Activated T-cell treated with anti-CD3 and anti-CD28 coated beads, Interleukin-2, amount 50 U/mL, for 24 hours (primary cell): ENCODE data around the gene NFIC.

Experiments used
- DNase-seq: peaks from one replicate; pipeline ENCODE4 v3.0.0-alpha.2; 2020
- H3K27ac Mint-ChIP-seq: 2 replicates; pipeline ENCODE4 v1.8.0; 2020; ENCODE audit warnings: mild to moderate bottlenecking, mixed read lengths
- H3K27me3 Mint-ChIP-seq: 2 replicates; pipeline ENCODE4 v1.8.0; 2020; ENCODE audit warnings: mixed read lengths
- H3K36me3 Mint-ChIP-seq: 2 replicates; pipeline ENCODE4 v1.8.0; 2020; ENCODE audit warnings: low read depth, mixed read lengths
- H3K4me1 Mint-ChIP-seq: 2 replicates; pipeline ENCODE4 v1.8.0; 2020; ENCODE audit warnings: low read depth, mixed read lengths
- H3K4me3 Mint-ChIP-seq: 2 replicates; pipeline ENCODE4 v1.8.0; 2020; ENCODE audit warnings: mild to moderate bottlenecking, moderate library complexity, mixed read lengths
- H3K9me3 Mint-ChIP-seq: 2 replicates; pipeline ENCODE4 v1.8.0; 2020; ENCODE audit warnings: mixed read lengths

The NFIC gene

GRCh38 chr19:3483226-3483628, 116.8 kb downstream of the NFIC start, which contains the start of gene SMIM44:
TSS of gene SMIM44 (minus strand) at chr19:3483441. CDS start at chr19:3483403, 38 bp downstream.
- Mint-ChIP-seq H3K9me3 (no peaks in the 10 kb centered on the region), H3K27me3 (no peaks in the 10 kb centered on the region), H3K4me1 (peaks cover 8% of the 10 kb centered on the region), H3K4me3 (no peak within 1 kb of the TSS), H3K27ac (no peak within 1 kb of the TSS), H3K36me3 (no peaks in the 10 kb centered on the region)
- DNase-seq = no peak

GRCh38 chr19:3491396-3492119, 125.2 kb downstream of the NFIC start:
- no peak for DNase-seq
- H3K27ac Mint-ChIP-seq = no peak overlapping the region
- no peaks in the 10 kb centered on the region for H3K9me3 Mint-ChIP-seq
- H3K4me1 Mint-ChIP-seq = peaks cover 13% of the 10 kb centered on the region
- no peak overlapping the region for H3K4me3 Mint-ChIP-seq
- no peaks in the 10 kb centered on the region for H3K27me3 Mint-ChIP-seq
- peaks cover 57% of the 10 kb centered on the region for H3K36me3 Mint-ChIP-seq

DNA sequence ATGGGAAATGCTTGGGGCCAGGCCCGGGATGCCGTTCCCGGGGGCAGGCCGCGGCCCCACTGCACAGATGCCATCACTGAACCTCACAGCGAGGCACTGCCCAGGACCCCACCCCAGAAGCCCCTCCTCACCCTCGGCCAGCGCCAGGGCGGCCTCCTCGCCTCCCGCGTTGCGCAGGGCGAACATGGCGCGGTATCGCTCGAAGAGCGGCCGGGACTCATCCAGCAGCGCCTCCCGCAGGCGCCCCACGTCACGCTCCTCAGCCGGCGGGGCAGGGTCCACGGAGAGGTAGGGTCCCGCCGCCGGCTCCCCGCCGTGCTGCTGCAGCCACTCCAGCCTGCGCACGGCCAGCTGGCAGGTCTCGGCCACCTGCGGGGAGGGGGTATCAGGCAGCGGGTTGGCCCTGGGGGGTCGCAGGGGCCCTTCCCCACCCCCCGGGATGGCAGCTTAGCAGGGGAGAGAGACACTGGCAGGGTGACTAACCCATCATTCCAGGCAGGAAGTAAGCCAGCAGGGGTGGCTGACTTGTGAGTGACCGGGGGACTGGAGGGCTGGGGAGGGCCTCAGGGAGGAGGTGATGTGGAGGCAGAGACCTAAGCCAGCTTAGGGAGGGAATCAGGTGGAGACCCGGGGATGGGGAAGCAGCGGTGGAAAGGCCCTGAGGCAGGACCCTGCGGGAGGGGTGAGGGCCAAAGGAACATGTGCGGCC, 125.9 kb downstream of the NFIC start:
- Mint-ChIP-seq H3K4me1 (peaks cover 13% of the 10 kb centered on the region), H3K27ac (no peak overlapping the region), H3K4me3 (no peak overlapping the region), H3K36me3 (peaks cover 64% of the 10 kb centered on the region), H3K27me3 (no peaks in the 10 kb centered on the region), H3K9me3 (no peaks in the 10 kb centered on the region)
- no peak for DNase-seq

DNA sequence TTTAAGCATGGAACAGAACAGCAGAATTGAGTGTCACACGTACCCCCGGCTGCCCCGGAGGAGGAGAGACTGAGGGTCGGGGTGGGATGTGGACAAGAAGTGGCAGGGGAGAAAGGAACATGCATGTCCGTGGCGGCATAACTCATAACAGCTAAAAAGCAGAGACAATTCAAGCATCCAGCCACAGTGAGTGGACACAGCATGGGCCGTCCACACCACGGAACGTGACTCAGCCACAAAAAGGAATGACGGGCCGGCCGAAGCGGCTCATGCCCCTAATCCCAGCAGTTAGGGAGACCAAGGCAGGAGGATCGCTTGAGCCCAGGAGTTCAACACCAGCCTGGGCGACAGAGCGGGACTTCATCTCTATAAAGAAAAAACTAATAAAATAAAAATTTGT, 126.5 kb downstream of the NFIC start:
- no peak for DNase-seq
- Mint-ChIP-seq H3K4me1 (peaks cover 15% of the 10 kb centered on the region), H3K27me3 (no peaks in the 10 kb centered on the region), H3K36me3 (peaks cover 70% of the 10 kb centered on the region), H3K9me3 (no peaks in the 10 kb centered on the region), H3K27ac (no peak overlapping the region), H3K4me3 (no peak overlapping the region)

- Mint-ChIP-seq H3K27ac (no peak overlapping the region), H3K4me1 (peaks cover 17% of the 10 kb centered on the region), H3K36me3 (peaks cover 74% of the 10 kb centered on the region), H3K4me3 (no peak overlapping the region), H3K27me3 (no peaks in the 10 kb centered on the region), H3K9me3 (no peaks in the 10 kb centered on the region)
- no peak for DNase-seq
Observed at GRCh38 chr19:3493651-3494050, 127.3 kb downstream of the NFIC start.

GRCh38 chr19:3494051-3494450, 127.7 kb downstream of the NFIC start:
- Mint-ChIP-seq H3K27me3 (no peaks in the 10 kb centered on the region), H3K4me3 (peak overlapping the region; percentile 32), H3K4me1 (peaks cover 18% of the 10 kb centered on the region), H3K9me3 (no peaks in the 10 kb centered on the region), H3K36me3 (peaks cover 75% of the 10 kb centered on the region), H3K27ac (peak overlapping the region; percentile 70)
- peak; percentile 56 for DNase-seq

- Mint-ChIP-seq H3K27ac (peak overlapping the region; percentile 70), H3K36me3 (peaks cover 75% of the 10 kb centered on the region), H3K27me3 (no peaks in the 10 kb centered on the region), H3K4me3 (peak overlapping the region; percentile 32), H3K4me1 (peaks cover 21% of the 10 kb centered on the region), H3K9me3 (no peaks in the 10 kb centered on the region)
- DNase-seq = peak; percentile 68
Observed at GRCh38 chr19:3494559-3494958, 128.2 kb downstream of the NFIC start.

GRCh38 chr19:3496392-3497273, 130.2 kb downstream of the NFIC start:
- no peak overlapping the region for H3K27ac Mint-ChIP-seq
- peaks cover 33% of the 10 kb centered on the region for H3K4me1 Mint-ChIP-seq
- no peak for DNase-seq
- H3K27me3 Mint-ChIP-seq = no peaks in the 10 kb centered on the region
- no peak overlapping the region for H3K4me3 Mint-ChIP-seq
- H3K36me3 Mint-ChIP-seq = peaks cover 76% of the 10 kb centered on the region
- H3K9me3 Mint-ChIP-seq = no peaks in the 10 kb centered on the region

GRCh38 chr19:3497757-3498520, 131.6 kb downstream of the NFIC start:
- peaks cover 66% of the 10 kb centered on the region for H3K36me3 Mint-ChIP-seq
- no peaks in the 10 kb centered on the region for H3K9me3 Mint-ChIP-seq
- no peak overlapping the region for H3K27ac Mint-ChIP-seq
- H3K4me1 Mint-ChIP-seq = peaks cover 33% of the 10 kb centered on the region
- no peaks in the 10 kb centered on the region for H3K27me3 Mint-ChIP-seq
- peak overlapping the region; percentile 2 for H3K4me3 Mint-ChIP-seq
- DNase-seq = no peak

GRCh38 chr19:3499738-3500428, 133.5 kb downstream of the NFIC start:
- peaks cover 48% of the 10 kb centered on the region for H3K36me3 Mint-ChIP-seq
- peaks cover 28% of the 10 kb centered on the region for H3K4me1 Mint-ChIP-seq
- H3K4me3 Mint-ChIP-seq = peak overlapping the region; percentile 90
- H3K9me3 Mint-ChIP-seq = no peaks in the 10 kb centered on the region
- DNase-seq = no peak
- H3K27me3 Mint-ChIP-seq = no peaks in the 10 kb centered on the region
- H3K27ac Mint-ChIP-seq = peak overlapping the region; percentile 99

- Mint-ChIP-seq H3K9me3 (no peaks in the 10 kb centered on the region), H3K36me3 (peaks cover 41% of the 10 kb centered on the region), H3K27ac (peak within 1 kb of the TSS; percentile 99), H3K27me3 (no peaks in the 10 kb centered on the region), H3K4me3 (peak within 1 kb of the TSS; percentile 90), H3K4me1 (peaks cover 27% of the 10 kb centered on the region)
- DNase-seq = peak; percentile 94
Observed at GRCh38 chr19:3500429-3501101, 134.2 kb downstream of the NFIC start, which contains the start of gene DOHH. TSS of gene DOHH (minus strand) at chr19:3500674. CDS start at chr19:3496814, 3,860 bp downstream.

DNA sequence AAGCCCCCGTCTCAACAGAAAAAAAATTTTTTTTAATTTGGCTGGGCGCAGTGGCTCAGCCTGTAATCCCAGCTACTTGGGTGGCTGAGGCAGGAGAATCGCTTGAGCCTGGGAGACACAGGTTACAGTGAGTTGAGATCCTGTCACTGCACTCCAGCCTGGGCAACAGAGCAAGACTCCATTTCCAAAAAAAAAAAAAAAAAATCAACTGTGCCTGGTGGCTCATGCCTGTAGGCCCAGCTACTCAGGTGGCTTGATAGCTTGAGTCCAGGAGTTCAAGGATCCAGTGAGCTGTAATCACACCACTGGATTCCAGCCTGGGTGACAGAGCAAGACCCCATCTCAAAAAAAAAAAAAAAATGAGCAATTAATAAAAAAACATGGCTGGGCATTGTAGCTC, 135.4 kb downstream of the NFIC start:
- H3K27me3 Mint-ChIP-seq = no peaks in the 10 kb centered on the region
- H3K27ac Mint-ChIP-seq = no peak overlapping the region
- no peaks in the 10 kb centered on the region for H3K9me3 Mint-ChIP-seq
- H3K4me1 Mint-ChIP-seq = peaks cover 30% of the 10 kb centered on the region
- no peak overlapping the region for H3K4me3 Mint-ChIP-seq
- no peak for DNase-seq
- peaks cover 35% of the 10 kb centered on the region for H3K36me3 Mint-ChIP-seq

- no peak overlapping the region for H3K4me3 Mint-ChIP-seq
- no peak for DNase-seq
- H3K27ac Mint-ChIP-seq = no peak overlapping the region
- H3K27me3 Mint-ChIP-seq = no peaks in the 10 kb centered on the region
- H3K4me1 Mint-ChIP-seq = peaks cover 36% of the 10 kb centered on the region
- H3K36me3 Mint-ChIP-seq = peaks cover 31% of the 10 kb centered on the region
- H3K9me3 Mint-ChIP-seq = no peaks in the 10 kb centered on the region
Observed at GRCh38 chr19:3503036-3503572, 136.7 kb downstream of the NFIC start.
